WTC11 (cell line): ENCODE measurements around the gene PAQR9. TPM values are rescaled to one million over a fixed set of nuclear protein-coding genes. Genes with fewer than 3 reads are reported as not detected.

Source experiments
- ATAC-seq: fragments of 200-7000 bp; cut with Tn5 transposase; 2 replicates; pipeline ENCODE4 v1.10.0; 2021; ENCODE audit warnings: mild to moderate bottlenecking, moderate library complexity
- CTCF ChIA-PET: fragments of 300-600 bp; sonication (Branson Sonifier 250); formaldehyde crosslinking; loops from one replicate; lab custom pipeline; 2021; ENCODE audit warnings: antibody characterized with exemption; lab: Charles Lee
- POLR2A ChIA-PET: fragments of 350-600 bp; sonication (Branson Sonifier 250); formaldehyde crosslinking; loops from one replicate; lab custom pipeline; 2021; ENCODE audit warnings: antibody characterized with exemption; lab: Charles Lee
- DNase-seq: peaks from one replicate; pipeline ENCODE4 v3.0.0; 2021; ENCODE audit warnings: low spot score
- H3K27ac Mint-ChIP-seq: 2 replicates; pipeline ENCODE4 v1.8.0; 2021; ENCODE audit warnings: mixed read lengths
- H3K27me3 Mint-ChIP-seq: 2 replicates; pipeline ENCODE4 v1.8.0; 2021; ENCODE audit warnings: low read depth, mild to moderate bottlenecking, moderate library complexity, mixed read lengths
- H3K36me3 Mint-ChIP-seq: 2 replicates; pipeline ENCODE4 v1.8.0; 2021; ENCODE audit warnings: mixed read lengths
- H3K4me1 Mint-ChIP-seq: 2 replicates; pipeline ENCODE4 v1.8.0; 2022; ENCODE audit warnings: mixed read lengths
- H3K4me3 Mint-ChIP-seq: 2 replicates; pipeline ENCODE4 v1.8.0; 2021; ENCODE audit warnings: mild to moderate bottlenecking, moderate library complexity, mixed read lengths
- H3K9me3 Mint-ChIP-seq: 2 replicates; pipeline ENCODE4 v1.8.0; 2021; ENCODE audit warnings: mixed read lengths
- ATF1 ChIP-seq: sonication (generic); formaldehyde crosslinking; IDR thresholded peaks from 2 replicates; pipeline ENCODE4 v1.8.1; 2023; ENCODE audit warnings: mild to moderate bottlenecking, moderate library complexity, missing genetic modification reagents
- CBFB ChIP-seq: sonication (generic); formaldehyde crosslinking; IDR thresholded peaks from 2 replicates; pipeline ENCODE4 v1.8.1; 2022; ENCODE audit warnings: mild to moderate bottlenecking, low read depth, missing genetic modification reagents
- CREM ChIP-seq: sonication (generic); formaldehyde crosslinking; IDR thresholded peaks from 2 replicates; pipeline ENCODE4 v1.8.1; 2022; ENCODE audit warnings: mild to moderate bottlenecking, missing genetic modification reagents, moderate library complexity
- EMX1 ChIP-seq: fragments of 250-450 bp; sonication (Bioruptor Pico); IDR thresholded peaks from 2 replicates; pipeline ENCODE4 v1.8.0; 2021; ENCODE audit warnings: mild to moderate bottlenecking
- FOXJ3 ChIP-seq: sonication (generic); formaldehyde crosslinking; IDR thresholded peaks from 2 replicates; pipeline ENCODE4 v1.9.0; 2021; ENCODE audit warnings: missing genetic modification reagents, mild to moderate bottlenecking, borderline replicate concordance
- GABPB1 ChIP-seq: sonication (generic); formaldehyde crosslinking; IDR thresholded peaks from 2 replicates; pipeline ENCODE4 v1.8.1; 2023; ENCODE audit warnings: mild to moderate bottlenecking, missing genetic modification reagents
- HMGA2 ChIP-seq: fragments of 250-450 bp; sonication (Bioruptor Pico); IDR thresholded peaks from 2 replicates; pipeline ENCODE4 v1.4.0; 2021; ENCODE audit warnings: mild to moderate bottlenecking, moderate library complexity
- JAZF1 ChIP-seq: fragments of 250-450 bp; sonication (Bioruptor Pico); IDR thresholded peaks from 2 replicates; pipeline ENCODE4 v1.9.0; 2021; ENCODE audit warnings: moderate library complexity, mild to moderate bottlenecking, inconsistent platforms
- KAT7 ChIP-seq: sonication (generic); formaldehyde crosslinking; IDR thresholded peaks from 2 replicates; pipeline ENCODE4 v1.8.1; 2023; ENCODE audit warnings: missing genetic modification reagents, mild to moderate bottlenecking, borderline replicate concordance
- NFATC4 ChIP-seq: fragments of 250-450 bp; sonication (Bioruptor Pico); IDR thresholded peaks from 2 replicates; pipeline ENCODE4 v1.9.0; 2021; ENCODE audit warnings: mild to moderate bottlenecking
- NFYB ChIP-seq: sonication (generic); formaldehyde crosslinking; conservative IDR thresholded peaks from 2 replicates; pipeline ENCODE4 v1.8.0; 2022; ENCODE audit warnings: low read depth, missing genetic modification reagents
- OVOL2 ChIP-seq: fragments of 250-450 bp; sonication (Bioruptor Pico); IDR thresholded peaks from 2 replicates; pipeline ENCODE4 v1.9.0; 2021; ENCODE audit warnings: mild to moderate bottlenecking, borderline replicate concordance
- PRRX2 ChIP-seq: fragments of 250-450 bp; sonication (Bioruptor Pico); IDR thresholded peaks from 2 replicates; pipeline ENCODE4 v1.8.0; 2021; ENCODE audit warnings: mild to moderate bottlenecking
- SP1 ChIP-seq: sonication (generic); formaldehyde crosslinking; conservative IDR thresholded peaks from 2 replicates; pipeline ENCODE4 v1.8.1; 2022; ENCODE audit warnings: missing genetic modification reagents
- ZBTB21 ChIP-seq: sonication (generic); formaldehyde crosslinking; IDR thresholded peaks from 2 replicates; pipeline ENCODE4 v1.8.1; 2023; ENCODE audit warnings: mild to moderate bottlenecking, missing genetic modification reagents, borderline replicate concordance
- ZNF138 ChIP-seq: sonication (generic); formaldehyde crosslinking; conservative IDR thresholded peaks from 2 replicates; pipeline ENCODE4 v1.8.1; 2022; ENCODE audit warnings: mild to moderate bottlenecking, moderate library complexity, missing genetic modification reagents
- ZNF263 ChIP-seq: sonication (generic); formaldehyde crosslinking; IDR thresholded peaks from 2 replicates; pipeline ENCODE4 v1.8.1; 2022; ENCODE audit warnings: low read depth, mild to moderate bottlenecking, moderate library complexity, missing genetic modification reagents
- ZNF317 ChIP-seq: sonication (generic); formaldehyde crosslinking; IDR thresholded peaks from 2 replicates; pipeline ENCODE4 v1.8.1; 2023; ENCODE audit warnings: low read depth, mild to moderate bottlenecking, moderate library complexity, missing genetic modification reagents, borderline replicate concordance
- total RNA-seq: library from RNA; stranded (reverse); gene quantifications from 3 replicates; pipeline ENCODE4 v1.2.3, GENCODE V29; 2021
- TF ChIP-seq, protein P1 (sequence below): fragments of 250-450 bp; sonication (Bioruptor Pico); IDR thresholded peaks from 2 replicates; pipeline ENCODE4 v1.9.0; 2021; ENCODE audit warnings: mild to moderate bottlenecking, borderline replicate concordance
- TF ChIP-seq, protein P2 (sequence below): fragments of 200-600 bp; IDR thresholded peaks from 2 replicates; pipeline ENCODE4 v1.8.0; 2022; ENCODE audit warnings: antibody characterized with exemption

Gene PAQR9
- total RNA-seq, 1 experiment from 2014 or later: 2.0 TPM

DNA sequence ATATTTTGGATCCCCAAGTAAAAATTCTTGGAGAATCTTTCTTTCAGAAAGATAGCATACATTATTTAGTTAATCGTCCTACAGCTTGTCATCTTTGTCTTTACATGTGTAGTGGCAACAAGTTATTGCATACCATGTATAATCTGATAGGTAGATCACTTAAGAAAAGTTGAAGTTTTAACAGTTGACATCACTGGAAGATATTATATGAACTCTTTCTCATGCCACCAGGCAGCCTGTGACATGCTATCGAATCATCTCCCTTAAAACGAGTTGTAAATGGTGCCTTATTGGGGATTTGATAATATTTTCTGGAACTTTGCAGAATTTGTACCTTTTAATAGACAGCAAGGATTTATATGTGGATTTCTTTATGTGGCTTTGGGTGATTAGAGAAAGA is 46.5 kb upstream of the PAQR9 start (continued):
- TF ChIP-seq, protein P1, sequence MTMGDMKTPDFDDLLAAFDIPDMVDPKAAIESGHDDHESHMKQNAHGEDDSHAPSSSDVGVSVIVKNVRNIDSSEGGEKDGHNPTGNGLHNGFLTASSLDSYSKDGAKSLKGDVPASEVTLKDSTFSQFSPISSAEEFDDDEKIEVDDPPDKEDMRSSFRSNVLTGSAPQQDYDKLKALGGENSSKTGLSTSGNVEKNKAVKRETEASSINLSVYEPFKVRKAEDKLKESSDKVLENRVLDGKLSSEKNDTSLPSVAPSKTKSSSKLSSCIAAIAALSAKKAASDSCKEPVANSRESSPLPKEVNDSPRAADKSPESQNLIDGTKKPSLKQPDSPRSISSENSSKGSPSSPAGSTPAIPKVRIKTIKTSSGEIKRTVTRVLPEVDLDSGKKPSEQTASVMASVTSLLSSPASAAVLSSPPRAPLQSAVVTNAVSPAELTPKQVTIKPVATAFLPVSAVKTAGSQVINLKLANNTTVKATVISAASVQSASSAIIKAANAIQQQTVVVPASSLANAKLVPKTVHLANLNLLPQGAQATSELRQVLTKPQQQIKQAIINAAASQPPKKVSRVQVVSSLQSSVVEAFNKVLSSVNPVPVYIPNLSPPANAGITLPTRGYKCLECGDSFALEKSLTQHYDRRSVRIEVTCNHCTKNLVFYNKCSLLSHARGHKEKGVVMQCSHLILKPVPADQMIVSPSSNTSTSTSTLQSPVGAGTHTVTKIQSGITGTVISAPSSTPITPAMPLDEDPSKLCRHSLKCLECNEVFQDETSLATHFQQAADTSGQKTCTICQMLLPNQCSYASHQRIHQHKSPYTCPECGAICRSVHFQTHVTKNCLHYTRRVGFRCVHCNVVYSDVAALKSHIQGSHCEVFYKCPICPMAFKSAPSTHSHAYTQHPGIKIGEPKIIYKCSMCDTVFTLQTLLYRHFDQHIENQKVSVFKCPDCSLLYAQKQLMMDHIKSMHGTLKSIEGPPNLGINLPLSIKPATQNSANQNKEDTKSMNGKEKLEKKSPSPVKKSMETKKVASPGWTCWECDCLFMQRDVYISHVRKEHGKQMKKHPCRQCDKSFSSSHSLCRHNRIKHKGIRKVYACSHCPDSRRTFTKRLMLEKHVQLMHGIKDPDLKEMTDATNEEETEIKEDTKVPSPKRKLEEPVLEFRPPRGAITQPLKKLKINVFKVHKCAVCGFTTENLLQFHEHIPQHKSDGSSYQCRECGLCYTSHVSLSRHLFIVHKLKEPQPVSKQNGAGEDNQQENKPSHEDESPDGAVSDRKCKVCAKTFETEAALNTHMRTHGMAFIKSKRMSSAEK (CRISPR knock-in tag): no peak
- TF ChIP-seq ZNF138 (CRISPR knock-in tag) (no peak), SP1 (CRISPR knock-in tag) (no peak), ZBTB21 (CRISPR knock-in tag) (no peak)
- TF ChIP-seq, protein P2, sequence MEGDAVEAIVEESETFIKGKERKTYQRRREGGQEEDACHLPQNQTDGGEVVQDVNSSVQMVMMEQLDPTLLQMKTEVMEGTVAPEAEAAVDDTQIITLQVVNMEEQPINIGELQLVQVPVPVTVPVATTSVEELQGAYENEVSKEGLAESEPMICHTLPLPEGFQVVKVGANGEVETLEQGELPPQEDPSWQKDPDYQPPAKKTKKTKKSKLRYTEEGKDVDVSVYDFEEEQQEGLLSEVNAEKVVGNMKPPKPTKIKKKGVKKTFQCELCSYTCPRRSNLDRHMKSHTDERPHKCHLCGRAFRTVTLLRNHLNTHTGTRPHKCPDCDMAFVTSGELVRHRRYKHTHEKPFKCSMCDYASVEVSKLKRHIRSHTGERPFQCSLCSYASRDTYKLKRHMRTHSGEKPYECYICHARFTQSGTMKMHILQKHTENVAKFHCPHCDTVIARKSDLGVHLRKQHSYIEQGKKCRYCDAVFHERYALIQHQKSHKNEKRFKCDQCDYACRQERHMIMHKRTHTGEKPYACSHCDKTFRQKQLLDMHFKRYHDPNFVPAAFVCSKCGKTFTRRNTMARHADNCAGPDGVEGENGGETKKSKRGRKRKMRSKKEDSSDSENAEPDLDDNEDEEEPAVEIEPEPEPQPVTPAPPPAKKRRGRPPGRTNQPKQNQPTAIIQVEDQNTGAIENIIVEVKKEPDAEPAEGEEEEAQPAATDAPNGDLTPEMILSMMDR: no peak
- TF ChIP-seq, all 79 proteins: peak for 0

DNA sequence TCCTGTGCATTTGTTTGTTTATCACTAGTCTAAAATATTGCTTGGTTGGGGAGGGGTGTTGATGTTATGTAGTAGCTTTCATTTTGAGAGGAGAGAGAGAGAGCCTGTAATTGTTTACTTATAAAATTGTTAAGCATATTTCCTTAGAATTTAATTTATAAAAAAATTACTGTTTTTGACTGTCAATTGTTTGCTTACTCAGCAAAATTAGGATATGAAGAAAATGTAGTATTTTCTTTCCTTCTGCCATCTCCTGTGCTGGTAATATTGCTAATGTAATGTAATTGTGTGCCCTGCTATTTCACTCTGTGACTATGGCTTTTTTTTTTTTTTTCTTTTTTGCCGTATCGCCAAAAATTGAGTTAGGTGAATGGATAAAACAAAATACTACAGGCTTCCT is 41.3 kb upstream of the PAQR9 start:
- Mint-ChIP-seq H3K27ac (peak overlapping the region; percentile 91), H3K4me1 (peaks cover 47% of the 10 kb centered on the region), H3K27me3 (no peaks in the 10 kb centered on the region), H3K4me3 (no peak overlapping the region), H3K9me3 (no peaks in the 10 kb centered on the region), H3K36me3 (no peaks in the 10 kb centered on the region)
- POLR2A ChIA-PET: interaction anchor here (1.2 kb wide), 1 partner anchor 36 kb away, joined by 8 read pairs; no protein-coding TSS in a partner anchor
- TF ChIP-seq HMGA2 (CRISPR knock-in tag) (no peak), ZNF263 (CRISPR knock-in tag) (no peak), ZNF317 (CRISPR knock-in tag) (no peak), EMX1 (CRISPR knock-in tag) (no peak), OVOL2 (no peak), PRRX2 (no peak), ZNF138 (CRISPR knock-in tag) (no peak), JAZF1 (CRISPR knock-in tag) (no peak), FOXJ3 (CRISPR knock-in tag) (no peak)
- TF ChIP-seq, protein P1 (CRISPR knock-in tag): no peak
- DNase-seq (no peak), ATAC-seq (no peak)
- CTCF ChIA-PET: interaction anchor here (0.6 kb wide), 1 partner anchor 11 kb away, joined by 3 read pairs; no protein-coding TSS in a partner anchor

DNA sequence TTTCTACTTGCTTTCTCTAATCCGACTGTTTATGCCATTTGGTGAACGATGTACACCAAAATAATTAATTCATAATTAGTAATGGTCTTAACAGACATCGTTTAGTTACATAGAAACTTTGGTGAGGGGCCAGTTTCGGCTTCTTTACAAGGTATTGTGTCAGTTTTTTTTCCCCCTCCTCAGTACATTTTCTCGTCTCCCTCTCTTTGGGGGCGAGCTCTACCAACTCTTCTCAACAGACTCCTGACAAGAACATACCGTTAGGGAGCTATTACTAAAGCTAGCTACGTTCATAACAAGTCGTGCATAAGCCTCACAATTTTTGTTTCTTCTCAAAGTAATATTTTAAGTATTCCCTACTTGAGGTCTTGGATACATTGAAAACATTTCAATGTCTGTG is 39.3 kb upstream of the PAQR9 start:
- ChIA-PET POLR2A (interaction anchor here (2.9 kb wide), 1 partner anchor 21 kb away, joined by 9 read pairs; no protein-coding TSS in a partner anchor), CTCF (interaction anchor here (0.8 to 0.9 kb wide), 2 partner anchors 21 to 37 kb away, joined by 3 read pairs; no protein-coding TSS in a partner anchor)
- no peak for TF ChIP-seq ATF1 (CRISPR knock-in tag)
- TF ChIP-seq KAT7: no peak
- TF ChIP-seq NFYB (CRISPR knock-in tag): no peak
- TF ChIP-seq NFATC4 (CRISPR knock-in tag): no peak
- no peak for TF ChIP-seq CBFB (CRISPR knock-in tag)
- TF ChIP-seq GABPB1 (CRISPR knock-in tag): no peak
- TF ChIP-seq CREM: no peak
- H3K27me3 Mint-ChIP-seq: no peaks in the 10 kb centered on the region
- DNase-seq: no peak
- H3K27ac Mint-ChIP-seq: peak overlapping the region; percentile 98
- peaks cover 35% of the 10 kb centered on the region for H3K4me1 Mint-ChIP-seq
- H3K9me3 Mint-ChIP-seq: no peaks in the 10 kb centered on the region
- ATAC-seq: no peak
- peak overlapping the region; percentile 96 for H3K4me3 Mint-ChIP-seq
- H3K36me3 Mint-ChIP-seq: no peaks in the 10 kb centered on the region
